GM12801 (cell line): Measurements from ENCODE around the gene ALK.

ENCODE experiments used
- TF ChIP-seq, protein P1 (sequence below): IDR thresholded peaks from one replicate; pipeline ENCODE4 v1.5.1; 2011; ENCODE audit warnings: control low read depth; ENCODE audit not compliant: insufficient read length; ENCODE audit errors: extremely low read depth

The ALK gene

DNA sequence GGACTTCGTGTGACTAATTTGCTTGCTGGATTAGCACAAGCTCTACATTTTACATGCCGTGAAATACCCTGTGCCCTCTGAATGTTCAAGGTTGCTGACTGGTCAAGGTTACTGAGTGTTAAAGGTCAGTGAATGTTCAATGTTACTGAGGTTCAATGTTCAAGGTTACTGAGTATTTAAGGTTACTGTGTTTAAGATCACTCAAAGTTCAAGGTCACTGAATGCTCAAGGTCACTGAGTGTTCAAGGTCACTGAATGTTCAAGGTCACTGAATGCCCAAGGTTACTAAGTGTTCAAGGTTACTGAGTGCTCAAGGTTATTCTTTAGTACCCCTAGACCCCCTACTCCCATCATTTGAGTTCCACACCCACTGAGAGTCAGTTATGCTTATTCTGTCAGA, 528.6 kb downstream of the ALK start:
- TF ChIP-seq, protein P1, sequence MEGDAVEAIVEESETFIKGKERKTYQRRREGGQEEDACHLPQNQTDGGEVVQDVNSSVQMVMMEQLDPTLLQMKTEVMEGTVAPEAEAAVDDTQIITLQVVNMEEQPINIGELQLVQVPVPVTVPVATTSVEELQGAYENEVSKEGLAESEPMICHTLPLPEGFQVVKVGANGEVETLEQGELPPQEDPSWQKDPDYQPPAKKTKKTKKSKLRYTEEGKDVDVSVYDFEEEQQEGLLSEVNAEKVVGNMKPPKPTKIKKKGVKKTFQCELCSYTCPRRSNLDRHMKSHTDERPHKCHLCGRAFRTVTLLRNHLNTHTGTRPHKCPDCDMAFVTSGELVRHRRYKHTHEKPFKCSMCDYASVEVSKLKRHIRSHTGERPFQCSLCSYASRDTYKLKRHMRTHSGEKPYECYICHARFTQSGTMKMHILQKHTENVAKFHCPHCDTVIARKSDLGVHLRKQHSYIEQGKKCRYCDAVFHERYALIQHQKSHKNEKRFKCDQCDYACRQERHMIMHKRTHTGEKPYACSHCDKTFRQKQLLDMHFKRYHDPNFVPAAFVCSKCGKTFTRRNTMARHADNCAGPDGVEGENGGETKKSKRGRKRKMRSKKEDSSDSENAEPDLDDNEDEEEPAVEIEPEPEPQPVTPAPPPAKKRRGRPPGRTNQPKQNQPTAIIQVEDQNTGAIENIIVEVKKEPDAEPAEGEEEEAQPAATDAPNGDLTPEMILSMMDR: no peak

DNA sequence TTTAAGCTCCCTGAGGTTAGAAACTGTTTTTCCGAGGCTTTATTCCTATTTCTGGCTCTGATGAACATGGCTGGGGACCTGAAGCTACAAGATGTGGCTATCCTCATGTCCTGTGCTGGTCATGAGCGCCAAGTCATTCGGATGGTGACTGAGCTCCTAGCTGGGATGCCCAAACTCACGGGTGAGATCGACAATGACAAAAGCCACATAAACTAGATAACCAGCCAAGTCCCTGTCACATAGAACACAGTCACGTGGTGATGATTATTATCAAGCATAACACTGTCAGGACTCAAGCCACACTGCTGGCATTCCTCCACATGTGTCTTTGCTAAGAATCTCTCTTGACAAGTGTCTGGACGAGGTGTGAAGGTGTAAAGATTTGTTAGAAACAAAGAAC, 531.2 kb downstream of the ALK start:
- TF ChIP-seq, protein P1: no peak

DNA sequence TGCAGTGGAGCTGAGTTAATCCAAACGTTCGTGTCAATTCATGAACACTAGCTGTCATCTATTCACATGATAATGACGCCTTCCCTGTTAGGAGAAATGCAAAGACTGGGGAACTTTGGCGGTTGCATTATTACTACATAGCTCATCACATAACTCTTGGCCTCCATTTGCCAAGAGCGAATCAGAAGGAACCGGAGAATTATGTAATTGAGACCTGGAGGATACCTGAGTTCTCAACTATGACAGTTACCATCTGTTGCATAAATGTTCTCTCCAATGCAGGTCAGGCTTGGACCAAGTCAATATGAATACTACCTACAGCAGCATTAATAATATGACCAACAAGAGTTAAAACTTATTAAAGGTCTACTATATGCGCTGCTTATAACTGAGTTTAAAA, 531.7 kb downstream of the ALK start:
- TF ChIP-seq, protein P1: no peak

DNA sequence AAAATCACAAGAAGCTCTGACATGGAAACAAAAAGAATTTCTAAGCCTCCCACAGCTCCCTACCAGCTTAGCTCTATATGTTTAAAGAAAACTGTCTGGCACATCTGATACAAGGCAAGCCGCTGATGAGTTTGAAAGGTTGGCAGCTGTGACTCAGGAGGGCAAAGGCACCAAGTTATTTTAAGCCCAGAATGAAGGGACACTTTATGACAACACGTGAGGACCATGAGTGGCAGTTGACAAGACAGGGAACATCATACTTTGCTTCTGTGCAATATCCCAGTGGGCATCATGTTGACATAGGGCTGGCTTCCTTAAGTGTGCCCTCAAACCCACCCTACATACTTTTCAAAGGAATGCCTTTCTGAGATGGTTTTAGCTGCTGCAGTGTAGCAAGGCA, 533.3 kb downstream of the ALK start:
- TF ChIP-seq, protein P1: no peak

DNA sequence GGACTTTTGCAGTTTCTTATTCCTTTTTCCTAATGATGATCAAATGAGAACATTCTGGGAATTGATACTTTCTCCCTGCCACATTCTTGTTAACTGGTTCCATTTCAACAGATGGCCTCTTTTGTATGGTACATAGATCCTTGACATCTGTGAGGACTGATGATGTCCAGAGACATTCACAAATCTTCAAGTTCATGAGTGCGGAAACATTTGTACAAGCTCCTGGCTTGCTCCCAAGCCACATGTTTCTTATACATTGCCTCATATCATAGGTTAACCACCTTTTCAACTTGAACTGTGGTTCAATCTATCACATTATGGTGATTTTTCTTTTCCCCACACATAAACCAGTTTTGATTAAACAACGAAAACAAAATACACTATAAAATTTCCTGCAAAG, 538.9 kb downstream of the ALK start:
- TF ChIP-seq, protein P1: no peak

DNA sequence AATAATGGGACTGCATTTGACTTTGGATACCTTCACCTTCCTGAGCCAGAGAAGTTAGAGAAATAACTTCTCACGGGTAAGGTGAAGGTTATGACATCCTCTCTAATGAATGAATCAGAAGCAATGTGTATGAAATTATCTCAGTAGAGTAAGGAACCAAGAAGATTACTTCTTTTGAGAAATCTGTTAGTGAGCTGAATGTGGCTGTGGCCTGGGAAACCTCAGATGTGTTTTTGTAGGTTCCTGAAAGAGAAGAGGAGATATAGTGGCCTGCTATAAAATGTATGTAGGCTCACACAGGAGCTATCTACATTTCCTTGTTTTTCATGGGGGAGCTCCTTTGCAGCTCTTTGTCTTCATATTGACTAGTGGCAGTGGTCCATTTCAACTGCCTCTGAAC, 543.6 kb downstream of the ALK start:
- TF ChIP-seq, protein P1: no peak

DNA sequence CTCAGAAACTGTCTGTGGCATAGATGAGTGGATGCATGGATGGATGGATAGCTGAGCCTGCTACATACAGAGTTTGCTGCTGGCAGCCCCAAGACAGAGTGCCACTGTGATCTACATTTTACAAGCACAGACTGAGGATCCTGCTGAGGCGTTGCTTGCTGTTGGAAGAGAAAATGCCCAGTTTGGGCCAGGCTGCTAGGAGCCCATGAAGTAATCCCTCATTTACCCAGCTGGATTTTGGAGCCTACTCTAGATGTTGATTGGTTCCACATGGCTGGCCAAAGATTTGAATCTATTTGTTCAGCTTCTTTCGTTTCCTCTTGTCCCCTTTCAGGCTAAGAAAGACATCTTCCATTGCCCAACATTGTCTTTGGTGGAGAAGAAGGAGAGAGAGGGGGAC, 544.8 kb downstream of the ALK start:
- TF ChIP-seq, protein P1: no peak

DNA sequence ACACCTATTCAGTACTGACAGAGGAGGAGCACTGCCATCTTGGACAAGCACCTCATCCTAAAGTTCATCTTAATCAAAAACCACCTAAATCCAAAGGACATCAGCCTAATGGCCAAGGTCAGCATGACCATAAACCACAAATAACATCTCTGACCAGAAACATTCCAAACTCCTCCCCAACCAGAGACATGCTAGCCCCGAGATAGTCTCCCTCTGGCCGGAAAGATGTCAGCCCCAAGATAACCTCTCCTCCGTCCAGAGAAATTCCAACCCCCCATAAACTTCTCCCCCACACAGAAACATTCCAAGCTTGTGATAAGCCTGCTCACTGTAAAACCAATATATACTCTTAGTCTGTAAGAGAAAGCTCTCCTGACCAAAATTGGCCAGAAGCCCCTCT, 545.5 kb downstream of the ALK start:
- TF ChIP-seq, protein P1: no peak
